ENCODE data around the gene NCOA3.

The NCOA3 gene

DNA sequence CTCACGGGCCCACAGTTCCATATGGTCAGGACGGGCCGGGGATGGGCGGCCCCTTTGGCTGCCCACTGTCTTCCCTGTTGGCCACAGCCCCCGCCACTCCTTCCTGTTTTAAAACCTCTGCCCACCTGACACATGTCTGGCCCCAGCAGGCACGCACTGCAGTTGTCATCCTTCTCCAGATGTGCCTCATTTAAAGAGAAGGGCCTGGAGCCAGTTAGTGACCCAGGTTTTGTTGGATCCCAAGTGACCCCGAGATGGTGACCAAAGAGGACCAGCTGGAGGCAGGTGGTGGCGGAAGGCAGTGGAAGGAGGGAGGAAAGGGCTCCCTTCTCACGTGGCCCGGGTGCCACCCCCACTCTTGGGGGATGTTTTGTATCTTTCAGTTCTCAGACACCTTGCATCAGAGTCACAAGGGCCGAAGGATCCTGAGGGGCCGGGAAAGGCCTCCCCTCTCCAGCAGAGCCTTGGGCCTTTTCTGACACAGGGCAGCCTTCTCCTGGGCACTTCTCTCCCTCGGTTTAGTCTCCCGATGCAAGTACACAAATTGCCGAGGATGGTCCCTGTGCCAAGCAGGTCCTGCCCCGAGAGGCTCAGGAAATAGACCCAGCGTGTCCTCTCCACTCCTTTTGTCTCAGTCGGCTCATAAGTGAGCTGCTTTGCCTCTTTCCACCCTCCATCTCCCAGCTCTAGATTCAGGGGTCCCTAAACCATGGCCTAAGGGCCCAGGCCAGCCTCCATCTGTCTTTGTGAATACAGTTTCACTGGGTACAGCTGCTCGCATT is 166.0 kb downstream of the NCOA3 start:
- no peak for FAIRE-seq

DNA sequence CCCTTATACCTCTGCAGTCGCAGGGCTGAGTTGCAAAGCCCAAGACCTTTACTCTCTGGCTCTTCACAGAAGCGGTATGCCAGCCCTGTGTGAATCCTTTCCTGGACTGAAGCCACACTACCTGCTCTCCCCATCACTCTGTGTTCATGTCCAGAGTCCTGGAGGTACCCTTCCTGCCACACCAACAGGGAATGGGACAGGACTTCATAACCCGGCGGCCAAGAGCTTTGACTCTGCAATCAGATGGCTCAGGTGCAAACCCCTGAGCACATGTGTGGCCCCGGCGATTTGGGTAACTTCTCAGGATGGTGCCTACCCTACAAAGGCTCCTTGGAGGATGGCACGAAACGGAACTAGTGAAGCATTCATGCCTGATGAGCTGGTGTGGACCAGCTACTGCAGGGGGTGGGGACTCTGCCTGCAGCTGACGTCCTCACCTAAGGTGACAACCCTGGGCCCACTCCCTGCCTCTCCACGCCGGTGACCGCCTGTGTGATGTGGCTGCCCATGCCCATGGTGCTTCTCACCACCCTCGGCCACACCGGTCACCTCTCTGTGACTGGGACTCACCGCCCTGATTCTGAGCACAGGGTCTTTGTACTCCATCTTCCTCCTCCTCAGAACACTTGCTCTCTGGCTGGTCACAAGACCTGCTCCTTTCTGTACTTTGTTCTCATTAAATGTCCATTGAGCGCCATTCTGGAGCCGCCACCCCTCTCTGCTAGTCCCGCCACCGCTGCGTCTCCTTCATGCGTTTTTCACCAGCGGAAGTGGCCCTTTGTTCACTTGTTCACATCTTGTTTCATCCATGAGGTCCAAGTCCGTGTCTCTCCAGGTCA is 166.8 kb downstream of the NCOA3 start:
- DNase-seq (ENCODE audit: insufficient read length, low spot score): no peak
- TF ChIP-seq, protein P1, sequence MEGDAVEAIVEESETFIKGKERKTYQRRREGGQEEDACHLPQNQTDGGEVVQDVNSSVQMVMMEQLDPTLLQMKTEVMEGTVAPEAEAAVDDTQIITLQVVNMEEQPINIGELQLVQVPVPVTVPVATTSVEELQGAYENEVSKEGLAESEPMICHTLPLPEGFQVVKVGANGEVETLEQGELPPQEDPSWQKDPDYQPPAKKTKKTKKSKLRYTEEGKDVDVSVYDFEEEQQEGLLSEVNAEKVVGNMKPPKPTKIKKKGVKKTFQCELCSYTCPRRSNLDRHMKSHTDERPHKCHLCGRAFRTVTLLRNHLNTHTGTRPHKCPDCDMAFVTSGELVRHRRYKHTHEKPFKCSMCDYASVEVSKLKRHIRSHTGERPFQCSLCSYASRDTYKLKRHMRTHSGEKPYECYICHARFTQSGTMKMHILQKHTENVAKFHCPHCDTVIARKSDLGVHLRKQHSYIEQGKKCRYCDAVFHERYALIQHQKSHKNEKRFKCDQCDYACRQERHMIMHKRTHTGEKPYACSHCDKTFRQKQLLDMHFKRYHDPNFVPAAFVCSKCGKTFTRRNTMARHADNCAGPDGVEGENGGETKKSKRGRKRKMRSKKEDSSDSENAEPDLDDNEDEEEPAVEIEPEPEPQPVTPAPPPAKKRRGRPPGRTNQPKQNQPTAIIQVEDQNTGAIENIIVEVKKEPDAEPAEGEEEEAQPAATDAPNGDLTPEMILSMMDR (IDR thresholded peaks at IDR 0.05; ENCODE audit: insufficient read depth, missing control alignments): no peak
- no peak for FAIRE-seq

More for the DNA sequence above, 166.0 kb downstream of the NCOA3 start:
- TF ChIP-seq, protein P1 (IDR thresholded peaks at IDR 0.05; ENCODE audit: insufficient read depth, missing control alignments): no peak
- no peak for DNase-seq (ENCODE audit: insufficient read length, low spot score)

- TF ChIP-seq, protein P1 (IDR thresholded peaks at IDR 0.05; ENCODE audit: insufficient read depth, missing control alignments): no peak
- DNase-seq (ENCODE audit: insufficient read length, low spot score) (no peak), FAIRE-seq (no peak)
These were observed 167.4 kb downstream of the NCOA3 start for GRCh38 chr20:47669152-47669425.

DNA sequence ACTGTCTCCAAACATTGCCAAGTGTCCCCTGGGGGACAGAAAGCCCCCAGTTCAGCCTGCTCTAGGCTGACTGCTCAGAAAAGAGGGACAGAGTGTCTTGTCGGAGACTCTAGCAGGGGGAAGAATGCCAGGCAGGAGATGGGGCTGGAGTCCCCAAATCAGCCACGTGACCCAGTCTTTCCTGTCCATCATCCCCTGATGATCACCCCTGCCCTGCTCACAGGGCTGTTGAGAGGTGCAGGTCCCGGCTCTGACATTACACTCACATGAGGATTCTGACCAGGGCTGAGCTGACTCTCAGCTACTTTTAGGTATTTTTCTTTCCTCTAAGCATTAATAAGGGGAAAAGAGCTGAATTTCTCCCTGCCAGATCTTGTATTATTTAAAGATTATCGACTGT is 167.8 kb downstream of the NCOA3 start:
- FAIRE-seq: no peak
- no peak for DNase-seq (ENCODE audit: insufficient read length, low spot score)
- TF ChIP-seq, protein P1 (IDR thresholded peaks at IDR 0.05; ENCODE audit: insufficient read depth, missing control alignments): no peak

- no peak for FAIRE-seq
- DNase-seq (ENCODE audit: insufficient read length, low spot score): no peak
- TF ChIP-seq, protein P1 (IDR thresholded peaks at IDR 0.05; ENCODE audit: insufficient read depth, missing control alignments): no peak
These were observed 168.5 kb downstream of the NCOA3 start for GRCh38 chr20:47669927-47670890.

- no peak for FAIRE-seq
- TF ChIP-seq, protein P1 (IDR thresholded peaks at IDR 0.05; ENCODE audit: insufficient read depth, missing control alignments): no peak
- DNase-seq (ENCODE audit: insufficient read length, low spot score): no peak
These were observed 169.2 kb downstream of the NCOA3 start for GRCh38 chr20:47670913-47671312.
